Esophagus squamous epithelium (tissue), 4 donors: Measurements from ENCODE around the gene NEO1.

Experiments
- POLR2A ChIP-seq, 4 donors: fragments of 450-650 bp; IDR thresholded peaks; one replicate each; pipeline ENCODE4 v1.6.1; 2017; ENCODE audit warnings: antibody characterized with exemption in 4 of 4, mild to moderate bottlenecking in 4 of 4, moderate library complexity in 3 of 4
- TF ChIP-seq, protein P1 (sequence below), 6 experiments: fragments of 450-650 bp in 4 of 6; fragments of 200-600 bp in 2 of 6; sonication (generic) in 2 of 6; IDR thresholded peaks; one replicate each; pipeline ENCODE4 v1.5.1; 2016 to 2019; ENCODE audit warnings: antibody characterized with exemption in 6 of 6, mild to moderate bottlenecking in 4 of 6, moderate library complexity in 4 of 6

DNA sequence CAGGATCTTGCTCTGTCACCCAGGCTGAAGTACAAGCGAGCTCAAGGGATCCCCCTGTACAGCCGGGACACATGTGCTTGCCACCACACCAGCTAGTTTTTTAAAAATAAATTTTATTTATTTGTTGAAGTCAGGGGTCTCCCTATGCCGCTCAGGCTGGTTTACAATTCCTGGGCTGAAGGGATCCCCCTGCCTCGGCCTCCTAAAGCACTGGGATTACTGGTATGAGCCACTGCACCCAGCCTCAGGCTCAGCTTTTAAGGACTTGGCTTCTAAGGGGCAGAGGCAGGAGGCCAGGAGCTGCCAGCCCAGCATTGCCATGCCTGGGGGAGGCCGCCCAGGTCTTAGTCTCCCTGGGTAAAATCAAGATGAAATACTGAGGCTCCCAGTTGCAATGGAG is 279.2 kb downstream of the NEO1 start:
- no peak for TF ChIP-seq POLR2A (IDR thresholded peaks at IDR 0.05)
- TF ChIP-seq, protein P1, sequence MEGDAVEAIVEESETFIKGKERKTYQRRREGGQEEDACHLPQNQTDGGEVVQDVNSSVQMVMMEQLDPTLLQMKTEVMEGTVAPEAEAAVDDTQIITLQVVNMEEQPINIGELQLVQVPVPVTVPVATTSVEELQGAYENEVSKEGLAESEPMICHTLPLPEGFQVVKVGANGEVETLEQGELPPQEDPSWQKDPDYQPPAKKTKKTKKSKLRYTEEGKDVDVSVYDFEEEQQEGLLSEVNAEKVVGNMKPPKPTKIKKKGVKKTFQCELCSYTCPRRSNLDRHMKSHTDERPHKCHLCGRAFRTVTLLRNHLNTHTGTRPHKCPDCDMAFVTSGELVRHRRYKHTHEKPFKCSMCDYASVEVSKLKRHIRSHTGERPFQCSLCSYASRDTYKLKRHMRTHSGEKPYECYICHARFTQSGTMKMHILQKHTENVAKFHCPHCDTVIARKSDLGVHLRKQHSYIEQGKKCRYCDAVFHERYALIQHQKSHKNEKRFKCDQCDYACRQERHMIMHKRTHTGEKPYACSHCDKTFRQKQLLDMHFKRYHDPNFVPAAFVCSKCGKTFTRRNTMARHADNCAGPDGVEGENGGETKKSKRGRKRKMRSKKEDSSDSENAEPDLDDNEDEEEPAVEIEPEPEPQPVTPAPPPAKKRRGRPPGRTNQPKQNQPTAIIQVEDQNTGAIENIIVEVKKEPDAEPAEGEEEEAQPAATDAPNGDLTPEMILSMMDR (IDR thresholded peaks at IDR 0.05): no peak
